Psoas muscle (tissue), 8 donors: ENCODE data around the gene TMEM131L. TPM values are rescaled to one million over a fixed set of nuclear protein-coding genes. Genes with fewer than 3 reads are reported as not detected.
"Not testable (repeated sequence)": the region's sequence is repeated elsewhere in the genome, so short reads cannot be mapped to it uniquely, and the experiment has no call there.

Source experiments
- ATAC-seq, 4 donors: fragments of 200-7000 bp; cut with Tn5 transposase; one replicate each; pipeline ENCODE4 v1.9.1; 2020; ENCODE audit warnings: moderate library complexity in 3 of 4, mild to moderate bottlenecking in 2 of 4
- DNase-seq, 2 donors: peaks; one replicate each; pipeline ENCODE4 v3.0.0-alpha.2; 2020
- H3K27ac ChIP-seq: fragments of 200-600 bp; one replicate; pipeline ENCODE4 v1.8.0; 2022
- H3K27me3 ChIP-seq, 3 donors: fragments of 200-600 bp in 1 of 3; one replicate each; pipeline versions ENCODE4 v1.6.1 to v1.8.0; 2013 to 2022; ENCODE audit warnings: low read length in 2 of 3, mild to moderate bottlenecking in 2 of 3, moderate library complexity in 1 of 3; ENCODE audit not compliant: insufficient read depth in 3 of 3
- H3K36me3 ChIP-seq, 2 donors: fragments of 200-600 bp in 1 of 2; one replicate each; pipeline versions ENCODE4 v1.6.1 to v1.8.0; 2013 to 2022; ENCODE audit warnings: low read depth in 1 of 2, mild to moderate bottlenecking in 1 of 2, moderate library complexity in 1 of 2; ENCODE audit not compliant: insufficient read depth in 1 of 2
- H3K4me1 ChIP-seq: fragments of 200-600 bp; one replicate; pipeline ENCODE4 v1.8.0; 2022
- H3K4me3 ChIP-seq: fragments of 200-600 bp; one replicate; pipeline ENCODE4 v1.8.0; 2022; ENCODE audit warnings: mild to moderate bottlenecking
- H3K9me3 ChIP-seq: fragments of 200-600 bp; one replicate; pipeline ENCODE4 v1.8.0; 2022
- CTCF ChIP-seq: fragments of 200-600 bp; IDR thresholded peaks from one replicate; pipeline ENCODE4 v1.8.0; 2022; ENCODE audit warnings: antibody characterized with exemption
- WGBS, 3 donors: extraction: QIAGEN DNeasy Blood & Tissue Kit; methylation state at CpG; one replicate each; pipeline versions ENCODE4 v1.1.6 to v1.1.7; 2013; 5-methylcytosine and 5-hydroxymethylcytosine counted together
- intact Hi-C, 2 donors: fragments of 100-400 bp; cut with DNase I; formaldehyde crosslinking; loops; one replicate each; pipeline versions ENCODE4 v1.11.0 to v1.14.2; 2022
- polyA plus RNA-seq, 3 donors: library from polyadenylated mRNA; stranded (reverse); fragments of 200-250 nt; gene quantifications; one replicate each; pipeline ENCODE4 v1.2.3, GENCODE V29; 2013
- total RNA-seq, 4 donors: library from RNA; stranded (reverse); fragmentation: NEBNext Ultra II Directional in 2 of 4; extraction: Animal tissue kit (Norgen Biotek cat#: 25700) in 2 of 4; gene quantifications; one replicate each; pipeline versions ENCODE4 v1.2.1 to v1.2.4, GENCODE V29; 2021 to 2023
- donor health status: healthy with polysubstance abuse.
- donor health status: DM: no; HTN: no; CAD: no; lungs with moderate emphysema.
- donor health status: Bipolar disorder and iron deficiency.
- donor health status: healthy.
- donor health status: DM: yes; HTN: yes; CAD: no.
- donor health status: DM: no; HTN: no; CAD: no.
- donor health status: DM: no; HTN: no; CAD: no.
- donor health status: DM: yes; HTN: yes; CAD: no.

Gene TMEM131L
- total and polyA plus RNA-seq, 7 donors: 2.1 to 21.2 (median 6.9) TPM

- Histone ChIP-seq H3K27ac (peak overlapping the region; percentile 92), H3K4me1 (peaks cover 50% of the 10 kb centered on the region), H3K36me3 (peaks cover 3 to 18% of the 10 kb centered on the region in 2 donors), H3K4me3 (no peak overlapping the region), H3K27me3 (no peaks in the 10 kb centered on the region), H3K9me3 (peaks cover 3% of the 10 kb centered on the region)
- DNase-seq (peak in 1 of 2 donors; percentile 52), ATAC-seq (peak; percentile 74 to 81 (median 75))
- WGBS, 3 donors: 24 to 28% (median 24%) methylated on average over 7 of the region's 7 CpGs
- TF ChIP-seq CTCF: no peak
- intact Hi-C loops: loop anchor here (2.0 to 5.0 kb wide), 3 partner anchors 78 to 98 kb away; partner anchors contain the start of gene TMEM131L (in 2 of the 2)
These were observed 98.7 kb downstream of the TMEM131L start for GRCh38 chr4:153564630-153565525.

GRCh38 chr4:153566631-153567150 lies 100.5 kb downstream of the TMEM131L start:
- no peaks in the 10 kb centered on the region for H3K9me3 ChIP-seq
- H3K27ac ChIP-seq: peak overlapping the region; percentile 92
- intact Hi-C loops: loop anchor here (5.0 kb wide), 2 partner anchors 79 to 99 kb away; partner anchors contain the start of gene TMEM131L (in 1 of the 2)
- no peaks in the 10 kb centered on the region for H3K27me3 ChIP-seq
- TF ChIP-seq CTCF: no peak
- peaks cover 60% of the 10 kb centered on the region for H3K4me1 ChIP-seq
- H3K4me3 ChIP-seq: peak overlapping the region; percentile 7
- WGBS, 3 donors: 24 to 36% (median 34%) methylated on average over 8 of the region's 8 CpGs
- peaks cover 0 to under 1% of the 10 kb centered on the region in 2 donors for H3K36me3 ChIP-seq
- peak; percentile 70 to 86 (median 78) for ATAC-seq
- peak; percentile 43 to 70 for DNase-seq

- DNase-seq, H3K27me3 ChIP-seq, H3K36me3 ChIP-seq, H3K4me3 ChIP-seq, H3K9me3 ChIP-seq, ATAC-seq: not testable (repeated sequence)
- peaks cover 60% of the 10 kb centered on the region for H3K4me1 ChIP-seq
- H3K27ac ChIP-seq: peak overlapping the region; percentile 92
- intact Hi-C loops: loop anchor here (5.0 kb wide), 2 partner anchors 80 to 100 kb away; partner anchors contain the start of gene TMEM131L (in 1 of the 2)
- 51 to 68% (median 55%) methylated on average over 3 of the region's 3 CpGs for WGBS, 3 donors
These were observed 101.5 kb downstream of the TMEM131L start for GRCh38 chr4:153567660-153568059.

GRCh38 chr4:153570228-153570973 lies 104.2 kb downstream of the TMEM131L start:
- H3K36me3 ChIP-seq: no peaks in the 10 kb centered on the region
- H3K27ac ChIP-seq: peak overlapping the region; percentile 92
- 71 to 89% (median 80%) methylated on average over 12 of the region's 12 CpGs for WGBS, 3 donors
- no peaks in the 10 kb centered on the region for H3K27me3 ChIP-seq
- ATAC-seq (no peak), DNase-seq (no peak)
- no peak overlapping the region for H3K4me3 ChIP-seq
- intact Hi-C loops: loop anchor here in 1 of 2 donors (10.0 kb wide), 1 partner anchor 136 kb away; no protein-coding TSS in a partner anchor
- TF ChIP-seq CTCF: no peak
- peaks cover 62% of the 10 kb centered on the region for H3K4me1 ChIP-seq
- no peaks in the 10 kb centered on the region for H3K9me3 ChIP-seq
